OCI-LY3 (cell line): Measurements from ENCODE around the gene ARL2BP.

Source experiments
- EZH2phosphoT487 ChIP-seq: fragments of 200-600 bp; shearing (Covaris generic); IDR thresholded peaks from 2 replicates; pipeline ENCODE4 v1.6.1; 2018; ENCODE audit warnings: antibody characterized with exemption, mixed run types, low read depth
- TF ChIP-seq, protein P1 (sequence below): fragments of 200-600, 300-600 bp; sonication (generic); IDR thresholded peaks from 2 replicates; pipeline ENCODE4 v1.5.1; 2014; ENCODE audit warnings: antibody characterized with exemption, low read length, low read depth

DNA sequence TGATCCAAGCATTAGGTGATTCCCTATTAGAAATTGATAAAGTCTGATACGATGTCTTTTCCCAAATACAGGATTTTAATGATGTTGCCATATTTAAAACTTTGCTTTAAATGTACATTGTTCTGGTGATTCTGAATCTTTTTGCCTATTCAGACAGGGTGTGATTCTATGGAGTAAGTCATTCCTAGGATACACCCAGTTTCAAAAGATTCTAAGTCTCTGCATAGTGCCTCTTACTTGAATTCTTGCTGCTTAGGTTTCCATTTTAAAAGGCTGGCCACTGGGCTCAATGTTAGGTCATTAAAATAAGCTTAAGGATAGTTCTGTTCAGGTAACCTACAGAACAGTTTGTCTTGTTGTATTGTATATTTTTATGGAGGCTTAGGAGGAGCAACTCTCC, 22.0 kb upstream of the ARL2BP start:
- TF ChIP-seq, protein P1, sequence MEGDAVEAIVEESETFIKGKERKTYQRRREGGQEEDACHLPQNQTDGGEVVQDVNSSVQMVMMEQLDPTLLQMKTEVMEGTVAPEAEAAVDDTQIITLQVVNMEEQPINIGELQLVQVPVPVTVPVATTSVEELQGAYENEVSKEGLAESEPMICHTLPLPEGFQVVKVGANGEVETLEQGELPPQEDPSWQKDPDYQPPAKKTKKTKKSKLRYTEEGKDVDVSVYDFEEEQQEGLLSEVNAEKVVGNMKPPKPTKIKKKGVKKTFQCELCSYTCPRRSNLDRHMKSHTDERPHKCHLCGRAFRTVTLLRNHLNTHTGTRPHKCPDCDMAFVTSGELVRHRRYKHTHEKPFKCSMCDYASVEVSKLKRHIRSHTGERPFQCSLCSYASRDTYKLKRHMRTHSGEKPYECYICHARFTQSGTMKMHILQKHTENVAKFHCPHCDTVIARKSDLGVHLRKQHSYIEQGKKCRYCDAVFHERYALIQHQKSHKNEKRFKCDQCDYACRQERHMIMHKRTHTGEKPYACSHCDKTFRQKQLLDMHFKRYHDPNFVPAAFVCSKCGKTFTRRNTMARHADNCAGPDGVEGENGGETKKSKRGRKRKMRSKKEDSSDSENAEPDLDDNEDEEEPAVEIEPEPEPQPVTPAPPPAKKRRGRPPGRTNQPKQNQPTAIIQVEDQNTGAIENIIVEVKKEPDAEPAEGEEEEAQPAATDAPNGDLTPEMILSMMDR = no peak
- no peak for TF ChIP-seq EZH2phosphoT487
